Measurements from ENCODE around the gene PRR35.

Gene PRR35

GRCh38 chr16:528111-529011 lies 31.8 kb upstream of the PRR35 start:
- DNase-seq = peak; percentile 61

- no peak for DNase-seq
These were observed 31.1 kb upstream of the PRR35 start for GRCh38 chr16:529012-529575.

GRCh38 chr16:530111-530817 lies 29.9 kb upstream of the PRR35 start:
- DNase-seq = no peak

GRCh38 chr16:531494-532125 lies 28.6 kb upstream of the PRR35 start:
- DNase-seq = no peak

GRCh38 chr16:533391-534123 lies 26.6 kb upstream of the PRR35 start:
- no peak for DNase-seq

GRCh38 chr16:534135-534534 lies 26.1 kb upstream of the PRR35 start:
- DNase-seq = no peak

GRCh38 chr16:534856-535445 lies 25.2 kb upstream of the PRR35 start:
- no peak for DNase-seq

- no peak for DNase-seq
These were observed 24.5 kb upstream of the PRR35 start for GRCh38 chr16:535446-536405.

- no peak for DNase-seq
These were observed 23.4 kb upstream of the PRR35 start for GRCh38 chr16:536746-537145.

GRCh38 chr16:537415-538335 lies 22.5 kb upstream of the PRR35 start:
- no peak for DNase-seq

GRCh38 chr16:539901-540530 lies 20.2 kb upstream of the PRR35 start:
- no peak for DNase-seq

GRCh38 chr16:540645-541340 lies 19.4 kb upstream of the PRR35 start:
- DNase-seq = no peak

- DNase-seq = no peak
These were observed 16.7 kb upstream of the PRR35 start for GRCh38 chr16:543301-544164.

- no peak for DNase-seq
These were observed 15.7 kb upstream of the PRR35 start for GRCh38 chr16:544517-544916.

- no peak for DNase-seq
These were observed 13.1 kb upstream of the PRR35 start for GRCh38 chr16:546909-547770.

GRCh38 chr16:548586-548985 lies 11.6 kb upstream of the PRR35 start:
- DNase-seq = no peak
